ENCODE results near the gene DOCK3. TPM values are rescaled to one million over a fixed set of nuclear protein-coding genes. Genes with fewer than 3 reads are reported as not detected.

The DOCK3 gene
- total and polyA plus RNA-seq, 4 donors, result 11.0 to 35.7 (median 33.0) TPM

DNA sequence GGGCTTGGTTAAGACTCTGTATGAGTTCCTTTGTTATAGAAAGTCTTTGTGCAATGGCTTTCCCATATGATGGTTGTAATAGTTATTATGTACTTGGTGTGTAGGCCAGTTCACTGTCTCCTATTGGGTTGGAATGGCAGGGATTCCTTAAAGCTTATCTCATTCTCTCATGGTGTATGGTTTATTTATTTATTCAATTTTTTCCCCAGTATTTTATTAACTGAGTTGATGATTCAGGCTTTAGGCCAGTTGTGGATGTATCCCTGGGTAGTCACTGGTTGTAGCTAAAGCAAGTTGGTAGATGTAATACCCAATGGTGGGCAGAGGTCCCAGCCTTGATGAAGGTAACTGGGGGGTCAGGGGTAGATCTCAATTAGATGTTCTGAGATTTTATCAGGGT is 349.4 kb downstream of the DOCK3 start:
- no peaks in the 10 kb centered on the region for H3K4me1 ChIP-seq (ENCODE audit: control insufficient read depth, insufficient read depth, low read length)
- H3K27ac ChIP-seq (ENCODE audit: low read depth, low read length), result no peak overlapping the region
- H3K9me3 ChIP-seq (ENCODE audit: control insufficient read depth, insufficient read depth, low read length), result no peaks in the 10 kb centered on the region
- DNase-seq (ENCODE audit: low read depth in 4 of 6, low spot score in 6 of 6), result no peak
- no peaks in the 10 kb centered on the region for H3K36me3 ChIP-seq (ENCODE audit: control insufficient read depth, insufficient read depth, low read length)
- H3K4me3 ChIP-seq (ENCODE audit: low read depth, low read length), result no peak overlapping the region
- H3K27me3 ChIP-seq (ENCODE audit: control insufficient read depth, insufficient read depth, low read length), result no peaks in the 10 kb centered on the region

DNA sequence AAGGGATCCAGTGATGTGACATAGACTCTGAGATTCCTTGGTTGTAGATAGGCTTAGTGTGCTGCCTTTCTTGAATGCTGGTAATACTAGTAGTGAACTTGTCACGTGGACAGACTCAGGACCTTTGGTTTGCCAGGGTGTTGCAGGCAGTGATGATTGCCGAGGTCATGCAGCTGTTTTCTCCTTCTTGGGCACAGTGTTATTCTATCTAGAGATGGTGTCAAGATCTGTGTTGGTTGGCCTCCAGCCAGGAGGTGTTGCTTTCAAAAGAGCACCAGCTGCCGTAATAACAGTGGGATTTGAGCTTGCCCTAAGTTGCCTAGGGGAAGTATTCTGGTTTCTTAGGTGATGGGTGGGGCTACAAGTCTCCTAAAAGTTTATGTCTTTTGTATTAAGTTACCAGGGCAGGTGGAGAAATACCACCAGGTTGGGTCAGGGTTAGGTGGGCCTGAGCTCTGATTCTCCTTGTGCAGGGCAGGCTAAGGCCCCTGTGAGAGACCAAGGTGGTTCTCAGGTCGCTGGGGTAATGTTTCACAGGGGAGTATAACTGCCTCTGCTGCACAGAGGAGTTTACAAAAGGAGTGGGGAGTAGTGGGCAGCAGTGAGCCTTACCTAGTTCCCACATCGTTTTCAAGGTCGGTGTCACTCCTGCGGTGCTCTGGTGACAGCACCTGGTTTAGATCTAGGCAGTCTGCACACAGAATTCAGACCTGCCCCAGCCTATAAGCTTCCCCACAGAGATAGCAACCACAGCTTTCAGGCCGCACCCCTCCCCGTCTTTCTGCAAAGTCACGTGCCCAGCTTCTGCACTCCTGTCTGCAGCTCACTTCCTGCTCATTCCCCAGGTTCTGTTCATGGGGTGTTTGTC is 350.3 kb downstream of the DOCK3 start:
- no peak for DNase-seq (ENCODE audit: low read depth in 4 of 6, low spot score in 6 of 6)
- Histone ChIP-seq H3K36me3 (ENCODE audit: control insufficient read depth, insufficient read depth, low read length) (no peaks in the 10 kb centered on the region), H3K27me3 (ENCODE audit: control insufficient read depth, insufficient read depth, low read length) (no peaks in the 10 kb centered on the region), H3K4me3 (ENCODE audit: low read depth, low read length) (no peak overlapping the region), H3K27ac (ENCODE audit: low read depth, low read length) (no peak overlapping the region), H3K4me1 (ENCODE audit: control insufficient read depth, insufficient read depth, low read length) (no peaks in the 10 kb centered on the region), H3K9me3 (ENCODE audit: control insufficient read depth, insufficient read depth, low read length) (no peaks in the 10 kb centered on the region)
- WGBS (ENCODE audit: insufficient coverage), result 64% methylated on average over 10 of the region's 10 CpGs

DNA sequence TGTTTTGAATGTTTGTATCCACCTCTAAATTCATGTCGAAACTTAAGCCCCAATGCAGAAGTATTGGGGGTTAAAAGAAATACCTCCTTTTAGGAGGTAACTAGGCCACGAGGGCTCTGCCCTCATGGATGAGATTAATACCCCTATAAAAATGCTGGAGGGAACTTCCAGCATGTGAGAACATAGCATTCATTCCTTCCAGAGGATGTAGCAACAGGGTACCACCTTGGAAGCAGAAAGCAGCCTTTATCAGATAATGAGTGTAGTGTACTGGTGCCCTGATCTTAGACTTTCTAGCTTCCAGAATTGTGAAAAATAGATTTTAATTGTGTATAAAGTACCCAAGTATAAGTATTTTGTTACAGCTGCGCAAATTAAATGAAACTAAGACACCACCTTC is 356.9 kb downstream of the DOCK3 start:
- no peaks in the 10 kb centered on the region for H3K36me3 ChIP-seq (ENCODE audit: control insufficient read depth, insufficient read depth, low read length)
- H3K4me3 ChIP-seq (ENCODE audit: low read depth, low read length), result no peak overlapping the region
- DNase-seq (ENCODE audit: low read depth in 4 of 6, low spot score in 6 of 6), result no peak
- no peaks in the 10 kb centered on the region for H3K27me3 ChIP-seq (ENCODE audit: control insufficient read depth, insufficient read depth, low read length)
- no peaks in the 10 kb centered on the region for H3K4me1 ChIP-seq (ENCODE audit: control insufficient read depth, insufficient read depth, low read length)
- no peak overlapping the region for H3K27ac ChIP-seq (ENCODE audit: low read depth, low read length)
- no CpG with 5 or more reads among the region's 3 CpGs for WGBS (ENCODE audit: insufficient coverage)
- no peaks in the 10 kb centered on the region for H3K9me3 ChIP-seq (ENCODE audit: control insufficient read depth, insufficient read depth, low read length)

GRCh38 chr3:51035630-51036029 is 360.9 kb downstream of the DOCK3 start:
- Histone ChIP-seq H3K27me3 (ENCODE audit: control insufficient read depth, insufficient read depth, low read length) (no peaks in the 10 kb centered on the region), H3K27ac (ENCODE audit: low read depth, low read length) (no peak overlapping the region), H3K4me3 (ENCODE audit: low read depth, low read length) (no peak overlapping the region), H3K4me1 (ENCODE audit: control insufficient read depth, insufficient read depth, low read length) (no peaks in the 10 kb centered on the region), H3K9me3 (ENCODE audit: control insufficient read depth, insufficient read depth, low read length) (no peaks in the 10 kb centered on the region), H3K36me3 (ENCODE audit: control insufficient read depth, insufficient read depth, low read length) (no peaks in the 10 kb centered on the region)
- no peak for DNase-seq (ENCODE audit: low read depth in 4 of 6, low spot score in 6 of 6)

DNA sequence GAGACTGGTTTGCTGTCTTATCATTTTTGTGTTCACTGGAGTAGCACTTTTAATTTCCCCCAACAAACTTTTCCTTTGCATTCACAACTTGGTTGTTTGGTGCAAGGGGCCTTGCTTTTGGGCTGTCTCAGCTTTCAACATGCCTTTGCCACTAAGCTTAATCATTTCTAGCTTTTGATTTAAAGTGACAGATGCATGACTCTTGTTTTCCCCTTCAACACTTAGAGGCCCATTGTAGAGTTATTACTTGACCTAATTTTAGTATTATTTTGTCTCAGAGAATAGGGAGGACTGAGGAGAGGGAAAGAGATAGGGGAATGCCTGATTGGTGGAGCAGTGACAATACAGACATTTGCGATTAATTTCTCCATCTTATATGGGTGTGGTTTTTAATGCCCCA is 370.3 kb downstream of the DOCK3 start:
- no peak for DNase-seq (ENCODE audit: low read depth in 4 of 6, low spot score in 6 of 6)
- Histone ChIP-seq H3K4me3 (ENCODE audit: low read depth, low read length) (no peak overlapping the region), H3K4me1 (ENCODE audit: control insufficient read depth, insufficient read depth, low read length) (no peaks in the 10 kb centered on the region), H3K27ac (ENCODE audit: low read depth, low read length) (no peak overlapping the region), H3K27me3 (ENCODE audit: control insufficient read depth, insufficient read depth, low read length) (no peaks in the 10 kb centered on the region), H3K36me3 (ENCODE audit: control insufficient read depth, insufficient read depth, low read length) (no peaks in the 10 kb centered on the region), H3K9me3 (ENCODE audit: control insufficient read depth, insufficient read depth, low read length) (no peaks in the 10 kb centered on the region)
- no CpG with 5 or more reads among the region's 1 CpG for WGBS (ENCODE audit: insufficient coverage)

- Histone ChIP-seq H3K9me3 (ENCODE audit: control insufficient read depth, insufficient read depth, low read length) (no peaks in the 10 kb centered on the region), H3K27me3 (ENCODE audit: control insufficient read depth, insufficient read depth, low read length) (no peaks in the 10 kb centered on the region), H3K4me3 (ENCODE audit: low read depth, low read length) (no peak overlapping the region), H3K4me1 (ENCODE audit: control insufficient read depth, insufficient read depth, low read length) (no peaks in the 10 kb centered on the region), H3K36me3 (ENCODE audit: control insufficient read depth, insufficient read depth, low read length) (no peaks in the 10 kb centered on the region), H3K27ac (ENCODE audit: low read depth, low read length) (no peak overlapping the region)
- DNase-seq (ENCODE audit: low read depth in 4 of 6, low spot score in 6 of 6), result peak in 2 of 6 donors; percentile 40 to 46
- no CpG with 5 or more reads among the region's 1 CpG for WGBS (ENCODE audit: insufficient coverage)
Measured at GRCh38 chr3:51052562-51052961, 377.8 kb downstream of the DOCK3 start.

DNA sequence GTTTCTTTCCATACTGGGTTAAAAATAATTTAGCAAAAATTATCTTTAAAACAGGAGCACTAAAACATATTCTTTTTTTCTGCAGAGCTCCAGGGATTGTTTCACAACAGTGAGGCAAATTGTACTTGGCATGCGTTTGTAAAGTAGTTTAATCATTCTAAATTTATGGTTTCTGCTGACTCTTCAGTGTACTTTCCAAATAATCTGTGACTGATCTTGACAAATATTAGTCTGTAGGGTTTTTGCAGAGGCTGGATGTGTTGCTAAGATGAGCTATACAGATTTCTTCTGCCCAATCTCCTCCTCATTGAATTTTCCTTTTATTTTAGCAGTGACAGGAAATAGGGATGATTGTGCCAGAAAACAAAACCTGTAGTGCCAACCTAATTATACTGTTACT is 382.4 kb downstream of the DOCK3 start:
- Histone ChIP-seq H3K27ac (ENCODE audit: low read depth, low read length) (no peak overlapping the region), H3K27me3 (ENCODE audit: control insufficient read depth, insufficient read depth, low read length) (no peaks in the 10 kb centered on the region), H3K4me3 (ENCODE audit: low read depth, low read length) (no peak overlapping the region), H3K4me1 (ENCODE audit: control insufficient read depth, insufficient read depth, low read length) (no peaks in the 10 kb centered on the region), H3K9me3 (ENCODE audit: control insufficient read depth, insufficient read depth, low read length) (no peaks in the 10 kb centered on the region), H3K36me3 (ENCODE audit: control insufficient read depth, insufficient read depth, low read length) (no peaks in the 10 kb centered on the region)
- WGBS (ENCODE audit: insufficient coverage), result no CpG with 5 or more reads among the region's 1 CpG
- DNase-seq (ENCODE audit: low read depth in 4 of 6, low spot score in 6 of 6), result peak in 2 of 6 donors; percentile 9 to 54

GRCh38 chr3:51063053-51063452 is 388.3 kb downstream of the DOCK3 start:
- no peak overlapping the region for H3K4me3 ChIP-seq (ENCODE audit: low read depth, low read length)
- no peaks in the 10 kb centered on the region for H3K36me3 ChIP-seq (ENCODE audit: control insufficient read depth, insufficient read depth, low read length)
- no peak overlapping the region for H3K27ac ChIP-seq (ENCODE audit: low read depth, low read length)
- no peaks in the 10 kb centered on the region for H3K4me1 ChIP-seq (ENCODE audit: control insufficient read depth, insufficient read depth, low read length)
- H3K9me3 ChIP-seq (ENCODE audit: control insufficient read depth, insufficient read depth, low read length), result no peaks in the 10 kb centered on the region
- WGBS (ENCODE audit: insufficient coverage), result no CpG with 5 or more reads among the region's 1 CpG
- H3K27me3 ChIP-seq (ENCODE audit: control insufficient read depth, insufficient read depth, low read length), result no peaks in the 10 kb centered on the region
- no peak for DNase-seq (ENCODE audit: low read depth in 4 of 6, low spot score in 6 of 6)

GRCh38 chr3:51075221-51075775 is 400.6 kb downstream of the DOCK3 start:
- no peak for DNase-seq (ENCODE audit: low read depth in 4 of 6, low spot score in 6 of 6)
- WGBS (ENCODE audit: insufficient coverage), result no CpG with 5 or more reads among the region's 2 CpGs
- no peak overlapping the region for H3K4me3 ChIP-seq (ENCODE audit: low read depth, low read length)
- H3K27me3 ChIP-seq (ENCODE audit: control insufficient read depth, insufficient read depth, low read length), result no peaks in the 10 kb centered on the region
- no peak overlapping the region for H3K27ac ChIP-seq (ENCODE audit: low read depth, low read length)
- H3K4me1 ChIP-seq (ENCODE audit: control insufficient read depth, insufficient read depth, low read length), result no peaks in the 10 kb centered on the region
- H3K36me3 ChIP-seq (ENCODE audit: control insufficient read depth, insufficient read depth, low read length), result no peaks in the 10 kb centered on the region
- no peaks in the 10 kb centered on the region for H3K9me3 ChIP-seq (ENCODE audit: control insufficient read depth, insufficient read depth, low read length)

DNA sequence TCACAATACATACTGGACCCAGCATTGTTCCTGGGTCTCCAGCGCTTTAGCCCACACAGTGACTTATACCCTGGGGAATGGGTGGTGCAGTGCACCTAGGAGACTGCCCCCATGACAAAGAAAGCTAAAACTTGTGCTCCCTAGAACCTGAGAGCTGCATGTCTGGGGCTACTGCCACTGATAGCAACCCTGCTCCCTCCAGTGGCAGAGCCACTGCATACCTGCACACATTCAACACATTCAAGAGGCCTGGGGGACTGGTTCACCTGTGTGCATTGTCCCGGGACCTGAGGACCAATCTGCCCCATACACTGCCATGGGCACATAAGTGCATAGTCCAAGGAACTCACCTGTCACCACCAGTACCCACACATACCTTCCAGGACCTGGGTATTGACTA is 407.6 kb downstream of the DOCK3 start:
- Histone ChIP-seq H3K4me1 (ENCODE audit: control insufficient read depth, insufficient read depth, low read length) (no peaks in the 10 kb centered on the region), H3K27me3 (ENCODE audit: control insufficient read depth, insufficient read depth, low read length) (no peaks in the 10 kb centered on the region), H3K36me3 (ENCODE audit: control insufficient read depth, insufficient read depth, low read length) (peaks cover 9% of the 10 kb centered on the region), H3K27ac (ENCODE audit: low read depth, low read length) (no peak overlapping the region), H3K9me3 (ENCODE audit: control insufficient read depth, insufficient read depth, low read length) (no peaks in the 10 kb centered on the region), H3K4me3 (ENCODE audit: low read depth, low read length) (no peak overlapping the region)
- WGBS (ENCODE audit: insufficient coverage), result 95% methylated on average over 2 of the region's 2 CpGs
- DNase-seq (ENCODE audit: low read depth in 4 of 6, low spot score in 6 of 6), result no peak
